Subcutaneous abdominal adipose tissue (tissue), 5 donors: ENCODE results near the gene CHD3.

ENCODE experiments used
- H3K27ac ChIP-seq: one replicate; pipeline ENCODE4 v1.7.0; 2013; ENCODE audit warnings: low read depth, mild to moderate bottlenecking, inconsistent platforms, low read length, moderate library complexity
- H3K27me3 ChIP-seq, 5 donors: one replicate each; pipeline ENCODE4 v1.7.0; 2013; ENCODE audit warnings: low read length in 5 of 5, inconsistent platforms in 1 of 5; ENCODE audit not compliant: control insufficient read depth in 5 of 5, insufficient read depth in 4 of 5
- H3K36me3 ChIP-seq, 5 donors: one replicate each; pipeline ENCODE4 v1.7.0; 2013; ENCODE audit warnings: low read length in 5 of 5; ENCODE audit not compliant: control insufficient read depth in 5 of 5, insufficient read depth in 5 of 5
- H3K4me1 ChIP-seq, 5 donors: one replicate each; pipeline ENCODE4 v1.7.0; 2013; ENCODE audit warnings: low read length in 5 of 5, mild to moderate bottlenecking in 3 of 5, moderate library complexity in 1 of 5; ENCODE audit not compliant: control insufficient read depth in 5 of 5, insufficient read depth in 5 of 5
- H3K4me3 ChIP-seq, 5 donors: one replicate each; pipeline ENCODE4 v1.7.0; 2013; ENCODE audit warnings: low read length in 5 of 5, low read depth in 1 of 5
- H3K9ac ChIP-seq, 5 donors: one replicate each; pipeline ENCODE4 v1.7.0; 2013; ENCODE audit warnings: low read length in 5 of 5, mild to moderate bottlenecking in 4 of 5, moderate library complexity in 3 of 5
- H3K9me3 ChIP-seq, 5 donors: one replicate each; pipeline ENCODE4 v1.7.0; 2013; ENCODE audit warnings: low read length in 5 of 5; ENCODE audit not compliant: control insufficient read depth in 5 of 5
- donor health status: healthy.
- donor health status: healthy.
- donor health status: healthy.
- donor health status: healthy.
- donor health status: healthy.

CHD3 gene

GRCh38 chr17:7864995-7865650, 23.5 kb upstream of the CHD3 start:
- Histone ChIP-seq H3K27ac (no peak overlapping the region), H3K9me3 (peaks cover 0 to 4% (median 0%) of the 10 kb centered on the region in 5 donors), H3K9ac (no peak overlapping the region), H3K4me3 (no peak overlapping the region), H3K27me3 (no peaks in the 10 kb centered on the region), H3K36me3 (peaks cover 0 to 14% (median 3%) of the 10 kb centered on the region in 5 donors), H3K4me1 (peaks cover 0 to 3% (median 0%) of the 10 kb centered on the region in 5 donors)

GRCh38 chr17:7867881-7868329, 20.7 kb upstream of the CHD3 start:
- Histone ChIP-seq H3K9ac (no peak overlapping the region), H3K36me3 (peaks cover 0 to 5% (median 2%) of the 10 kb centered on the region in 5 donors), H3K9me3 (peaks cover 0 to 4% (median 0%) of the 10 kb centered on the region in 5 donors), H3K27ac (no peak overlapping the region), H3K27me3 (no peaks in the 10 kb centered on the region), H3K4me1 (peaks cover 0 to 3% (median 0%) of the 10 kb centered on the region in 5 donors), H3K4me3 (no peak overlapping the region)

- no peaks in the 10 kb centered on the region for H3K9me3 ChIP-seq
- no peak overlapping the region for H3K4me3 ChIP-seq
- no peak overlapping the region for H3K9ac ChIP-seq
- peaks cover 0 to 4% (median 0%) of the 10 kb centered on the region in 5 donors for H3K36me3 ChIP-seq
- no peak overlapping the region for H3K27ac ChIP-seq
- H3K4me1 ChIP-seq = peaks cover 0 to under 1% (median 0%) of the 10 kb centered on the region in 5 donors
- H3K27me3 ChIP-seq = no peaks in the 10 kb centered on the region
These were observed 15.5 kb upstream of the CHD3 start for GRCh38 chr17:7873051-7873450.

GRCh38 chr17:7875804-7876370, 12.7 kb upstream of the CHD3 start:
- Histone ChIP-seq H3K27me3 (no peaks in the 10 kb centered on the region), H3K36me3 (peaks cover 0 to 11% (median 4%) of the 10 kb centered on the region in 5 donors), H3K27ac (no peak overlapping the region), H3K4me3 (no peak overlapping the region), H3K9ac (no peak overlapping the region), H3K9me3 (no peaks in the 10 kb centered on the region), H3K4me1 (peaks cover 0 to 5% (median 0%) of the 10 kb centered on the region in 5 donors)

GRCh38 chr17:7878234-7878633, 10.4 kb upstream of the CHD3 start:
- peaks cover 0 to 5% (median 5%) of the 10 kb centered on the region in 5 donors for H3K27me3 ChIP-seq
- H3K9me3 ChIP-seq = no peaks in the 10 kb centered on the region
- H3K27ac ChIP-seq = no peak overlapping the region
- no peak overlapping the region for H3K9ac ChIP-seq
- H3K4me3 ChIP-seq = no peak overlapping the region
- H3K36me3 ChIP-seq = peaks cover 0 to 20% (median 4%) of the 10 kb centered on the region in 5 donors
- H3K4me1 ChIP-seq = peaks cover 0 to 15% (median 0%) of the 10 kb centered on the region in 5 donors

GRCh38 chr17:7880076-7880868, 8.3 kb upstream of the CHD3 start:
- H3K36me3 ChIP-seq = peaks cover 0 to 20% (median 4%) of the 10 kb centered on the region in 5 donors
- no peaks in the 10 kb centered on the region for H3K9me3 ChIP-seq
- peaks cover 0 to 15% (median 3%) of the 10 kb centered on the region in 5 donors for H3K4me1 ChIP-seq
- H3K27ac ChIP-seq = no peak overlapping the region
- no peak overlapping the region for H3K4me3 ChIP-seq
- H3K27me3 ChIP-seq = peaks cover 0 to 5% (median 5%) of the 10 kb centered on the region in 5 donors
- H3K9ac ChIP-seq = no peak overlapping the region

GRCh38 chr17:7881276-7882054, 7.1 kb upstream of the CHD3 start:
- no peaks in the 10 kb centered on the region for H3K9me3 ChIP-seq
- no peak overlapping the region for H3K4me3 ChIP-seq
- H3K27me3 ChIP-seq = peaks cover 0 to 13% (median 6%) of the 10 kb centered on the region in 5 donors
- no peak overlapping the region for H3K27ac ChIP-seq
- H3K9ac ChIP-seq = no peak overlapping the region
- H3K36me3 ChIP-seq = peaks cover 0 to 20% (median 4%) of the 10 kb centered on the region in 5 donors
- peaks cover 0 to 26% (median 14%) of the 10 kb centered on the region in 5 donors for H3K4me1 ChIP-seq

- Histone ChIP-seq H3K9ac (no peak overlapping the region), H3K27me3 (peaks cover 0 to 13% (median 6%) of the 10 kb centered on the region in 5 donors), H3K4me1 (peaks cover 0 to 32% (median 20%) of the 10 kb centered on the region in 5 donors), H3K27ac (no peak overlapping the region), H3K4me3 (no peak overlapping the region), H3K36me3 (peaks cover 0 to 20% (median 4%) of the 10 kb centered on the region in 5 donors), H3K9me3 (no peaks in the 10 kb centered on the region)
These were observed 6.5 kb upstream of the CHD3 start for GRCh38 chr17:7882068-7882467.

GRCh38 chr17:7882629-7883028, 6.0 kb upstream of the CHD3 start:
- no peak overlapping the region for H3K9ac ChIP-seq
- no peaks in the 10 kb centered on the region for H3K9me3 ChIP-seq
- no peak overlapping the region for H3K4me3 ChIP-seq
- H3K36me3 ChIP-seq = peaks cover 0 to 20% (median 4%) of the 10 kb centered on the region in 5 donors
- H3K27me3 ChIP-seq = peaks cover 0 to 13% (median 6%) of the 10 kb centered on the region in 5 donors
- H3K4me1 ChIP-seq = peaks cover 0 to 38% (median 25%) of the 10 kb centered on the region in 5 donors
- H3K27ac ChIP-seq = no peak overlapping the region
